ENCODE measurements around the gene SF3B6.

Gene SF3B6

GRCh38 chr2:24019729-24020128 is 56.4 kb downstream of the SF3B6 start:
- H3K9ac ChIP-seq (ENCODE audit: low read length): no peak overlapping the region
- H3K27me3 ChIP-seq (ENCODE audit: control insufficient read depth, insufficient read depth, low read length): no peaks in the 10 kb centered on the region
- no peaks in the 10 kb centered on the region for H3K36me3 ChIP-seq (ENCODE audit: control insufficient read depth, insufficient read depth, low read length)
- no peaks in the 10 kb centered on the region for H3K4me1 ChIP-seq (ENCODE audit: control insufficient read depth, insufficient read depth, low read length)
- H3K27ac ChIP-seq (ENCODE audit: low read depth, low read length): no peak overlapping the region
- H3K4me3 ChIP-seq (ENCODE audit: low read length): no peak overlapping the region

GRCh38 chr2:24018241-24018640 is 57.9 kb downstream of the SF3B6 start:
- no peaks in the 10 kb centered on the region for H3K27me3 ChIP-seq (ENCODE audit: control insufficient read depth, insufficient read depth, low read length)
- no peaks in the 10 kb centered on the region for H3K36me3 ChIP-seq (ENCODE audit: control insufficient read depth, insufficient read depth, low read length)
- H3K27ac ChIP-seq (ENCODE audit: low read depth, low read length): no peak overlapping the region
- no peak overlapping the region for H3K9ac ChIP-seq (ENCODE audit: low read length)
- no peaks in the 10 kb centered on the region for H3K4me1 ChIP-seq (ENCODE audit: control insufficient read depth, insufficient read depth, low read length)
- H3K4me3 ChIP-seq (ENCODE audit: low read length): no peak overlapping the region

DNA sequence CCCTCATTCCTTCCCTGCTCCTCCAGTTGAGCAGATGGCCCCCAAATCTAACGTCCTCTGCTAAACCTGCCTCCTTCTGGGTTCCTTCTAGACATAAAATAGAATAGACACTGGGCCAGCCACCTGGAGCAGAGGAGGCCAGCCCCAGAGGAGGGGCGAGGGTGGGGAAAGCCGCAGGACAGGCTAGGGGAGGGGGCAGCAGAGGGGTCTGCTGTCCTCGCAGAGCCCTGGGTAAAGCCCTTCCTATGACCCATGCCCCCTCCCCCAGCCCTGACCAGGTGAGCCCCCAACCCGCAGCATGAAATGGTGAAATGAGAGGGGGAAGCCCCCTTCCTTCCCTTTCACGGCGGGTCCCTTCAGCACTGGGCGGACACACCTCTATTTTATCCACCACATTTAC is 58.4 kb downstream of the SF3B6 start:
- H3K36me3 ChIP-seq (ENCODE audit: control insufficient read depth, insufficient read depth, low read length): no peaks in the 10 kb centered on the region
- H3K4me1 ChIP-seq (ENCODE audit: control insufficient read depth, insufficient read depth, low read length): no peaks in the 10 kb centered on the region
- H3K9ac ChIP-seq (ENCODE audit: low read length): no peak overlapping the region
- no peaks in the 10 kb centered on the region for H3K27me3 ChIP-seq (ENCODE audit: control insufficient read depth, insufficient read depth, low read length)
- no peak overlapping the region for H3K27ac ChIP-seq (ENCODE audit: low read depth, low read length)
- no peak overlapping the region for H3K4me3 ChIP-seq (ENCODE audit: low read length)

Data from rectal smooth muscle tissue (tissue), 1 donor.